ENCODE data around the gene ARPP21.

Gene ARPP21

GRCh38 chr3:35639254-35640186 lies at the start of gene ARPP21:
ARPP21 (plus strand) TSS chr3:35639525; CDS start chr3:35681752, 42,227 bp downstream.
- 0 out of 2 replicates have a peak, but pooled peaks have one; percentile 9 for TF ChIP-seq ZNF70 (CRISPR knock-in tag; IDR thresholded peaks at IDR 0.05)
- TF ChIP-seq TOX (CRISPR knock-in tag; IDR thresholded peaks at IDR 0.05; ENCODE audit: borderline replicate concordance) = no peak
- TF ChIP-seq TSHZ2 (CRISPR knock-in tag; IDR thresholded peaks at IDR 0.05) = peak; percentile 60
- peak; percentile 83 for ATAC-seq

- no peak for ATAC-seq
- TF ChIP-seq OSR1 (CRISPR knock-in tag; IDR thresholded peaks at IDR 0.05) (no peak), ZC3H10 (CRISPR knock-in tag; IDR thresholded peaks at IDR 0.05) (no peak), SNAI2 (CRISPR knock-in tag; IDR thresholded peaks at IDR 0.05) (no peak)
Measured at GRCh38 chr3:35592589-35593295, 46.6 kb upstream of the ARPP21 start.

GRCh38 chr3:35594739-35595138 lies 44.6 kb upstream of the ARPP21 start:
- TF ChIP-seq ZFP3 (CRISPR knock-in tag; IDR thresholded peaks at IDR 0.05) (no peak), ZNF8 (CRISPR knock-in tag; IDR thresholded peaks at IDR 0.05) (no peak), OSR1 (CRISPR knock-in tag; IDR thresholded peaks at IDR 0.05) (no peak), ZNF70 (CRISPR knock-in tag; IDR thresholded peaks at IDR 0.05) (no peak), PATZ1 (CRISPR knock-in tag; IDR thresholded peaks at IDR 0.05; ENCODE audit: borderline replicate concordance) (no peak), RARB (CRISPR knock-in tag; IDR thresholded peaks at IDR 0.05) (no peak), PPARA (CRISPR knock-in tag; IDR thresholded peaks at IDR 0.05; ENCODE audit: borderline replicate concordance) (no peak), CREB5 (CRISPR knock-in tag; IDR thresholded peaks at IDR 0.05; ENCODE audit: low read depth) (no peak), CSDC2 (CRISPR knock-in tag; IDR thresholded peaks at IDR 0.05) (no peak), GLIS3 (CRISPR knock-in tag; IDR thresholded peaks at IDR 0.05) (no peak), CSRNP3 (CRISPR knock-in tag; IDR thresholded peaks at IDR 0.05) (no peak), SNAI2 (CRISPR knock-in tag; IDR thresholded peaks at IDR 0.05) (no peak), ZC3H10 (CRISPR knock-in tag; IDR thresholded peaks at IDR 0.05) (no peak), TCF4 (CRISPR knock-in tag; IDR thresholded peaks at IDR 0.05; ENCODE audit: borderline replicate concordance) (no peak), ARNTL (CRISPR knock-in tag; IDR thresholded peaks at IDR 0.05; ENCODE audit: borderline replicate concordance, low read depth) (no peak), TSHZ2 (CRISPR knock-in tag; IDR thresholded peaks at IDR 0.05) (no peak), BACH2 (CRISPR knock-in tag; IDR thresholded peaks at IDR 0.05; ENCODE audit: borderline replicate concordance) (no peak), TOX (CRISPR knock-in tag; IDR thresholded peaks at IDR 0.05; ENCODE audit: borderline replicate concordance) (no peak)
- no peak for ATAC-seq
